Ammon's horn (tissue), 1 donor: ENCODE results near the gene AIFM3.
"Not testable (repeated sequence)": the region's sequence is repeated elsewhere in the genome, so short reads cannot be mapped to it uniquely, and the experiment has no call there.

Experiments used
- DNase-seq: peaks from one replicate; pipeline ENCODE4 v3.0.0-alpha.2; 2016; ENCODE audit warnings: low spot score

Gene AIFM3

DNA sequence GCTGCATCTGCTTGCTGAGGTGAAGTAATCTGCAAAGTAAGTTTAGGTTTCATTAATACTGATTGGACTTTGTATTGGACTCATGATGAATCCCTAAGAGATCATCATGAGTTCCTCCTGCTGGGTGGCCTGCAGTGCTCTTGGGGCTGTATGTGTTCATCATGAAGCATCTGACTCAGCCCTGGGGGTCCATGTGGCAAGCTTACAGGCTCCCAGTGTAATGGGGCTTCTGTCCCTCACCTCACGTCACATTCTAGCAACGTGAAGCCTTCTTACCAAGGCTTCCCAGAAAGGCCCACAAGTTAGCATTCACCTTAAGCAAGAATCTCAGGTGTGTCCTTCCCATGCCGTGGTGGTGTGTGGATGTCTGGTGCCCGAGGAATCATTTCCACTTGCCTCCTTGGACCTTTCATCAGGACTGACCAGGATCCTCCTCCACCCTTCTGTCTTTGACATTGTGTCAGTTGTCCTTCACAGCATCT lies 26.1 kb upstream of the AIFM3 start:
- DNase-seq, result no peak

DNA sequence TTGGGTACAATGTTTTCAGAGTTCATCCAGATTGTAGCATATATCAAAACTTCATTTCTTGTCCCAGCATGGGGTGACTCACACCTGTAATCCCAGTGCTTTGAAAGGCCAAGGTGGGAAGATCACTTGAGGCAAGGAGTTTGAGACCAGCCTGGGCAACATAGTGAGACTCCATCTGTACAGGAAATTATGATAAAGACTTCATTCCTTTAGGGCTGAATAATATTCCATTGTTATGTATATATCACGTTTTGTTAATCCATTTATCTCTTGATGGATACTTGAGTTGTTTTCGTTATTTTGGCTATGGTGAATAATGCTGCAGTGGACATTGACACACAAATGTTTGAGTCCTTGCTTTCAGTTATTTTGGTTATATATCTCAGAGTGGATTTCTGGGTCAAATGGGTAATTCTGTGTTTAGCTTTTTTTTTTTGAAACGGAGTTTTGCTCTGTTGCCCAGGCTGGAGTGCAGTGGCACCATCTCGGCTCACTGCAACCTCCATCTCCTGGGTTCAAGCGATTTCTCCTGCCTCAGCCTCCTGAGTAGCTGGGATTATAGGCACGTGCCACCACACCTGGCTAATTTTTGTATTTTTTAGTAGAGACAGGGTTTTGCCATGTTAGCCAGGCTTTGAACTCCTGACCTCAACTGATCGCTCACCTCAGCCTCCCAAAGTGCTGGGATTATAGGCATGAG lies 24.7 kb upstream of the AIFM3 start:
- not testable (repeated sequence) for DNase-seq

DNA sequence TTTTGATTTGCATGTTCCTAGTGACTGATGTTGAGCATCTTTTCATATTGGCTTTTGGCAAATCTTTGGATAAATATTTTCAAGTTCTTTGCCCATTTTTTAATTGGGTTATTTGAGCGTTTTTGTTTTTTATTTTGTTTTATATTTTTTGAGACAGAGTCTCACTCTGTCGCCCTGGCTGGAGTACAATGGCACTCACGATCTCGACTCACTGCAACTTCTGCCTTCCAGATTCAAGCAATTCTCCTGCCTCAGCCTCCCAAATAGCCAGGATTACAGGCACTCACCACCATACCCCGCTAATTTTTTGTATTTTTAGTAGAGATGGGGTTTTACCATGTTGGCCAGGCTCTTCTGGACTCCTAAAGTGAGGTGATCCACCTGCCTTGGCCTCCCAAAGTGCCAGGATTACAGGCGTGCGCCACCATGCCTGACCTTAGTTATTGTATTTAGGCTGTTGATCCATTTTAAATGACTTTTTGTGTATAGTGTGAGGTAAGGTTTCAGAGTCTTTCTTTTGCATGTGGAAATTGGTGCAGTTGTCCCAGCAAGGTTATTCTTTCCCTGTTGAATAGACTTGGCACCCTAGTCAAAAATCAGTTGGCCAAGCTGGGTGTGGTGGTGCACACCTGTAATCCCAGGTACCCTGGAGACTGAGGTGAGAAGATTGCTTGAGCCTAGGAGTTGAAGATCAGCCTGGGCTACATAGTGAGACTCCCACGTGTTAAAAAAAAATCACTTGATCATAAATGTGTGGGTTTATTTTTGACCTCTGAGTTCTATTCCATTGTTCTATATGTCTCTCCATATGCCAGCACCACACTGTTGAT lies 23.7 kb upstream of the AIFM3 start:
- no peak for DNase-seq

DNA sequence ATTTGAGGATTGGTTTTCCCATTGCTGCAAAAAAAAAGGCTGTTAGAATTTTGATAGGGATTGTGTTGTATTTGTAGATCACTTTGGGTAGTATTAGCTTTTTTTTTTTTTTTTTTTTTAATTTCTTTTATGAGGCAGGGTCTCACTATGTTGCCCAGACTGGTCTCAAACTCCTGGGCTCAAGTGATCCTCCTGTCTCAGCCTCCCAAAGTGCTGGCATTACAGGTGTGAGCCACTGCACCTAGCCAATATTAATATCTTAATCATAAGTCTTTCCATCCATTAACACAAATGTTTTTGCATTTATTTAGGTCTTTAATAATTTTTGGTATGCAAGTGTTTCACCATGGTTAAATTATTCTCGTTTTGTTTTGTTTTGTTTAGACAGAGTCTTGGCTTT lies 23.0 kb upstream of the AIFM3 start:
- no peak for DNase-seq

DNA sequence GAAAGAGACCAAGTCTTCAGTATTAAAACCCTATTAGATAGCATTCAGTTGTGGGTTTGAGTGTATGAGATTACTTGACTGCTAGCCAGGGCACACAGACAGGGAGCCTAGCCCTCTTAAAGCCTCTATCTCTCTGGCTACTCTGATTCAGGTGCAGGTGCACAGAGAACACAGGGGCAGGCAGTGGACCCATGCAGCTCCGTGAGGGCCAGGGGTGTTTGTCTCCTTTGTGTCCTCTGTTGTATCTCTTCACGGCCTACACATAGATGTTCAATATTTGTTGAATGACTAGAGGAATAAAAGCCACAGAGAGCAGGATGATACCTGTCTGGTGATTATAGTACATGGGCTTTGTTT lies 21.5 kb upstream of the AIFM3 start:
- DNase-seq, result no peak

DNA sequence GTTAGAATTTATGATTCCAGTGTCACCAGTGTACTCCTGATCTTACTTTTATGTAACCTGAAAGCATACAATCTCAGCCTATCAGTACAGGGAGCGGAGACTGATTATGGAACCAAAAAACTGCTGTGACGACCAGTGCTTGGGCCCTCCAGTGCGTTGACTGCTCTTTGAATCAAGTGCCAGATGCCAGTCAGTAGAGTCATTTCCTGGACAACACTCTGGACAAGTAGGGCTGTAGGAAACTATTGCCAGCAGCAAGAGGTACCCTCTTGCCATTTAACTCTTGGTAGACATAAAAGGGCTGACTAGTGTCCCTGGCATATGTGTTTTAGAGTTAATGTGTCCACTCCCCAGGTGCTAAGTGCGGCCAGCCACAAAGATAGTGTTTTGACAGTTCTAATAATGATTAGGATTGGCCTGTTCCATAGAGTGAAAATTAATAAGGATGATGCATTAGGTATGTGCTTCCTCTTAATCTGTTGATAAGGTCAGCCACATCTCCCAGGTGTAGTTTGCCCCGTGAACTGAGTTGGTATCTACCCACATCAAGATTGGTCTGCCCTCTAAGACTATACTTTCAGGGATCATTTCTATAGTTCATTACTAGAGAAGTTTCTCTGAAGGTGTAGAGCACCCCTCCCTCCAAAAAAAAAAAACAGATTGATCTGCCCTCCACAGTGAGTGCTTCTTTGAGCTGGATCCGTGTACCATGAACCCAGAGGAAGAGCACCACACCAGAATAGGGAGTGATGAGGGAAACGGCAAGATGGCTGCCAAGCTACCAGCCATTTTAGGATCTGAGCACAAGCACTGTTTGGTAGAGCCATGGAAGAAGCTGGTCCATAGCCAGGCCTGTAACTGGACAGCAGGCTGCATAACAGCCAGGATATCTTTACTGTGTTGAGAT lies 20.7 kb upstream of the AIFM3 start:
- DNase-seq, result no peak

DNA sequence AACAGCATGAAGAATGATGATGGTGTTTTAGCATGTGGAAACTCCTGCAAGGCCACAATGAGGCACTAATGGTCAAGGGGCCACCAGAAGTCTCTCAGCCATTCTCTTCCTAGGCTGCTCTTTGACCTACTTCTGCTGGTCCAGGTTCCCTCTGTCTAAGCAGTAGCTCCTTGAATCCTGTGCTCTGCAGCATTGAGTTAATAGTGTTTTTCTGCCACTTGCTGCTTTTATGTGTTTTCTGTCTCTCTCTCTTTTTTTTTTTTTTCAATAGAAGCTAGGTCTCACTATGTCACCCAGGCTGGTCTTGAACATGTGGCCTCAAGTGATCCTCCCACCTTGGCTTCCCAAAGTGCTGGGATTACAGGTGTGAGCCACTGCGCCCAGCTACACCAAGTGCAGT lies 20.1 kb upstream of the AIFM3 start:
- no peak for DNase-seq

DNA sequence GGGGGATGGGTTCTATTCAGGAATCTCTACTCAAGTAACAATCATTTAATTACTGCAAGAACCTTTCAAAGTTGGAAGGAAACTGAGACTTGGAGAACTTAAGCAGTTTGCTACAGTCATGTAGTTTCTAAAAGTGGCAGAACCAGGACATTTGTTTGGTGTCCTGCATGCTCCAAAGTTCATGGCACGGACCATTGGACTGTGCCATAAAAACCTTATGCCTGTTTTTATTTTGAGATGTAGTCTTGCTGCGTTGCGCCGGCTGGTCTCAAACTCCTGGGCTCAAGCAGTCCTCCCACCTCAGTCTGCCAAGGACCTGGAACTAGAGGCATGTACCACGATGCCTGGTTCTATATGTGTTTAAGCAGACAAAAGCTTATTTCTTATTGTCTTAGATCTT lies 18.6 kb upstream of the AIFM3 start:
- DNase-seq, result no peak

DNA sequence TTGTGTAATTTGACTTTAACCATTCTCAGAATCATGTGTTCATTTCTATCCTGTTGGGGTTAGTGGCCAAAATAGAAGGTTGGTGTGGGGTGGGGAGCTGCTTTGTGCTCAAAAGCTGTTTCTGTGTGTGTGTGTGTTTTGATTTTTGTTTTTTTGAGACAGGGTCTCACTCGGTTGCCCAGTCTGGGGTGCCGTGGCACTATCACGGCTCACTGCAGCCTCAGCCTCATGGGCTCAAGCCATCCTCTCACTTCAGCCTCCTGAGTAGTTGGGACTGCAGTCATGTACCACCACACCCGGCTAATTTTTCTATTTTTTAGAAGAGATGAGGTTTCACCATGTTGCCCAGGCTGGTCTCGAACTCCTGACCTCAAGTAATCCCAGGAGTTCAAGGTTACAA lies 18.1 kb upstream of the AIFM3 start:
- no peak for DNase-seq

DNA sequence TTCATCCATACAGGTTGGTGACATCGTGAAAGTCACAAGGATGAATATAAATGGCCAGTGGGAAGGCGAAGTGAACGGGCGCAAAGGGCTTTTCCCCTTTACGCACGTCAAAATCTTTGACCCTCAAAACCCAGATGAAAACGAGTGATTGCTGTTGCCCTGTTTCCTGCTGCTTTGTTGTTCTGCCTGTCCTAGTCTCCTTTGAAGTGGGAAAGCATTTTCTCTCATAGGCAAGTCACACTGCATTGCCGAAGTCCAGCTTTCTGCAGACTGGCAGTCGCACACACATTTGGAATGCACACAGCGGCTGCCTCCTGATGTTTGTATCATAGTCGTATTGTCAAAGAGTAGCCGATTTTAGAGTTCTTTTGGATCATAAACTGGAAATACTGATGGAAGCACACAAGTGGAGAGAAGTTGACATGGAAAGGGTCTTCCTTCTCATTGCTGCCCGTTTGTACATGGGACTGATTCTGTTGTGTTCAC lies 17.3 kb upstream of the AIFM3 start:
- DNase-seq, result no peak

DNA sequence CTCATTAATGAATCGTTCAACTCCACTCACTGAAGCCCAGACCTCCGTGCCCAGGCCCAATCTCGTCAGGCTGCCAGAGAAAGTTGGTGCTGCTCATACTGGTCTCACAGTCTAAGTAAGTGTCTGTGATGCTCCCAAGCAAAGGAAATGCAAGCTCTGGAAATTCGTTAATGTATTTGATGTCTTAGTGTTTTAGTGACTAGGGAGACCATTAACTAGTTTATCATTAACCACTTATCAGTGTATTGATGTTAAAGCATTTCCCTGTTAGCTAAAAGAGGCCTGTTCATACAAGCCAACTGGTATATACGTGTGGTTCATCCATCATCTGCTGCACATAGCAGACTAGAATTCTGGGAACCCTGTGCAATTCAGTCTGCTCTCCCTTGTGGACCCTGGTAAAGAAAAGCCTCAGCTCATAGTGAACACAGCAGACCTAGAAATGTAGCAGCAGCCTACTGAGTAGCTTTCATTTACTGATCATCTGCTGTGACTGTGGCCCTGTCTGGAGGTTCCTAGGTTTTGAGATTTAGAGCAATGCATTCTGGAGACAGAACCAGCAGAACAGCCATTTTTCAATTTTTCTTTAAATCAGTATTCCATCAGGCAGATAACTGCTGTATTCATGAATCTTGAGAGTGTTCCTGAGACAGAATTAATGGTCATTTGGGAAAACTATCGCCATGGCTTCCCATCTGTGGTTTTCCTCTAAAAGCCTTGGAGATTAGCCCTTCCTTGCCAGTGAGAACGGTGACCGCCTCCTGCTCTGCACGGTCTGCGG lies 15.7 kb upstream of the AIFM3 start:
- DNase-seq, result no peak

DNA sequence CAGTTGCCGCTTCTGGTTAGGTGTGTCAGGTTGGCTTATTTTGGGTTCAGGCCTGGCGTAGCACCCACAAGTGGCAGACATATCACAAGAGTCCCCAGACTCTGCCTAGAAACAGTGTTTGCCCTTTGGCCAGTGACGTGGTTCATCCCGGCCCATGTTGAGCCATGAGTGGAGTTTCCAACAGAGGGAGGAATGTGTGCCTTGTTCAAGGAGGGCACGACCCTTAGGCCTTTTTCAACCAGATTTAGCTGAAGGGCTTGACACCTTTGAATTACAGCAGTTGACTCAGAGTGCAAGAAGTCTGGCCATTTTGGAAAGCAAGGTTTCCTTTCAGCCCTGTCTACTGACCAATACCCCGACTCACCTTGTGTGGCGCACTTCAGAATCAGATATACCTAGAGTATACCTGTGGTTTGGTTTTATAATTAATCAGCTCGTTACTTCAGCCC lies 15.1 kb upstream of the AIFM3 start:
- DNase-seq, result no peak

DNA sequence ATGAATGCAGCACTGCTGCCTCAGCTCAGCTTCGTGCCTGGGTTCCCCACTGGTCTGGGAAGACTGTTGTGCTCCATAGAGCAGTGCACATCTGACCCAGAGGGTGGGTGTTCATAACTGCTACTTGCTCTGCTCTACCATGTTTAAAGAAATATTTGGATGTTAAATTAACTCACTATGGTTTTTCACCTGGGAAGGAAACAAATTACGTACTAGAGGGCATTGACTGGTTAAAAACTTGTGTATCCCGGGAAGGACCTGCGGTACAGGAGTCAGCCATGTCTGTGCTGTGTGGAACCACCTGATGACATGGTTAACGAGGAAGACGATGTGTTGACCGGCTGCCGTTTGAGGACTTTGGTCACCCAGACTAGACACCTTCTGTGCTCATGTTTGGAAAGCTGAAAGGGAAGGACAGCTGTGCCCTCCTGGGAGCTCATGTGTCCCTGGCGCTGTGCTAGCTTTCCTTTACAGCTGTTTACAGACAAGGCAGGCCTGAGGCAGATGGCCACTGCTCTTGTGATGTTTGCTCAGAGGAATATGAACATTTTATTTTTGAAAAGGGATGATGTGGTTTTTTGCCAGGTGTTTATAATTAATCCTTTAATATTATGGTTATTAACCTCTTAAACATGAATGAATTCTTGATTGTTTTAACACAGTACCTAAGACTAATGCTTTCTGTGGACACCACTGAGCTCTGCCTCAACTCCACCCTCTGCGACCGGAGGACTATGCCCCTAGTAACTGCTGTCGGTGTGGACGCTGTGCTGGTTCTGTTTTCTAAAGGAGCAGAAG lies 14.3 kb upstream of the AIFM3 start:
- DNase-seq, result no peak

DNA sequence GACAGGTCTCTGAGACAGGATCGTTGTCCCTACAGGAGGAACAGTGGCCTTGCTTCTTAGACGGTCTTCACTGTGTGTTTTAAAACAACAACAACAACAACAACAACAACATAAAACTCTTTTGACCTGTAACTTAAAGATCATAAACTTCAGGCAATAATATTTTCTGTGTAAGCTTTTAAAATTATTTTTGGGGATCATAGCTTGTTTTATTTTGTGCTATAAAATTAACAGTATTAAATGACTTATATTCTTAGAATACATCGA lies 13.8 kb upstream of the AIFM3 start:
- no peak for DNase-seq

DNA sequence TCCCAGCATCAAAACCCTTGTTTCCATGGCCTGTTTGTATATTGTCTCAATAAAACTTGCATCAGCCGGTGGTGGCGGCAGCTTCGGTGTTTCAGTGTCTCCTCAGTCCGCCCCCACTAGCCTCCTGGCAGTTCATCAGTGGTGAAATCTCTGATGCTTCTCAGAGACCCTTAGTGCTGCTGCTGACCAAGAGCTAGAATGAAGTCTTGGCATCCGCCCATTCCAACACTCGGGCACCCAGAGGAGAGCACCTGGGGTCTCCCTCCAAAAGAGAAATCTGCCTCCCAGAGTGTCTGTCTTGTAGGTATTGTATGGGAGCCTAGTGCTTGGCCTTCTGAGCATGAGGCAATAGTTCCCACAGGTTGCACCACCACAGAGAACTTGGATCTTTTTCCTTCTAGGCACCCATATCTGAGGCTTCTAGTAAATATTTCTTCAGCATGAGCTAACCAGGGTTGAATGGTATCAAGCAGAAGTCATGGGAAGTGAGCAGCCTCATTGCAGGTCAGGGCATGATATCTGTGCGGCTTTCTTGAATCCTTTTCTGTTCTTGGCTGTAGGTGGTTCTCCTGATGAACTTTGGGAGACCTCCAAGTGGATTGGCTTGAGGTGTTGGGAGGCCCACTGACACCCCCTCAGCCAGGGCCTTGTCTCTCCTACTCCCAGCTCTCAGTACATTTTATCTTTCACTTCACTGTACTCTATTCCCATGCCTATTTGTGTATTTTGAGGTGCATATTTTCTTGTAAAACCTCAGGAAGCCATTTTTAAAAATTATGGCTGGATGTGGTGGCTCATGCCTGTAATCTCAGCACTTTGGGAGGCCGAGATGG lies 13.2 kb upstream of the AIFM3 start:
- no peak for DNase-seq

DNA sequence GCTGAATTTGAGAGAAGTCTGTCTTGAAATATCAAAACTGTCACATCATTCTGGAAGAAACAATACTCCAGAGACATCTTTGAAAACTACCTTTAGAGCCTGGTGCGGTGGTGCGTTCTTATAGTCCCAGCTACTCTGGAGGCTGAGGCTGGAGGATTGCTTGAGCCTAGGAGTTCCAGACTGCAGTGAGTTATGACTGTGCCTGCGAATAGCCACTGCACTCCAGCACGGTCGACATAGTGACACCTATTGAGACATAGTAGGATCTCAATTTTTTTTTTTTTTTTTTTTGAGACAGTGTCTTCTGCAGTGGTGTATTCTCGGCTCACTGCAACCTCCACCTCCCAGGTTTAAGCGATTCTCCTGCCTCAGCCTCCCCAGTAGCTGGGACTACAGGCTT lies 11.5 kb upstream of the AIFM3 start:
- DNase-seq, result no peak

DNA sequence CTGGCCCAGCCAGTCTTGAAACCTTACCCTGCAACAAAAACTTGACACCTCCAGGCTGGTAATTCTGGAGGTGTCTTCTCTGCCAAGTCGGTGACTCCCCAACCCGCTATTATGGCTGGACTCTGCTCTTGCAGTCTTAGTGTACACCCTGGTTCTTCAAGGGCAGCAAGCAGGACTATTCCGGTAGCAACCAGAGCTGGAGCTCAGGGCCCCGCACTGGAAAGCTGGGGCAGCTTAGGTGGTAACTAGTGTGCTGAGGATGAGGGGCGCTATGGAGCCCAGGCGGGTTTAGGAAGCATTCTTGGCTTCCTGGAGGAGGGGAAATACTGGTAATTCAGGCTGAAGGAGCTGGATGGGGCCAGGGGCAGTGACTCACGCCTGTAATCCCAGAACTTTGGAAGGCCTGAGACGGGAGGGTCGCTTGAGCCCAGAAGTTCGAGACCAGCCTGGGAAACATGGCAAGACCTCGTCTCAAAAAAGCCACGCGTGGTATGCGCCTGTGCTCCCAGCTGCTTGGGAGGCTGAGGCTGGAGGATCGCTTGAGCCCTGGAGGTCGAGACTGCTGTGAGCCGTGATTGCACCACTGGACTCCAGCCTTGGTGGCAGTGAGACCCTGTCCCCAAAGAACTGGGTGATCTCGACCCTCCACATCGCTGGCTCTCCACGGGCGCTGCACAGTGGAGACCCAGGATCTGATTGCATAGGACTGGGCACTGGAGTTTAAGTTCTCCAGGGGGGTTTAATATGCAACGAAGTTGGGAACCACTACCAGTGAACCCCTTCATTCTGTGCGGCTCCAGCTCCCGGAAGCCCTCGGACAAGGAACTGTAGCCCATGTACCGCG lies 10.6 kb upstream of the AIFM3 start:
- DNase-seq, result no peak

DNA sequence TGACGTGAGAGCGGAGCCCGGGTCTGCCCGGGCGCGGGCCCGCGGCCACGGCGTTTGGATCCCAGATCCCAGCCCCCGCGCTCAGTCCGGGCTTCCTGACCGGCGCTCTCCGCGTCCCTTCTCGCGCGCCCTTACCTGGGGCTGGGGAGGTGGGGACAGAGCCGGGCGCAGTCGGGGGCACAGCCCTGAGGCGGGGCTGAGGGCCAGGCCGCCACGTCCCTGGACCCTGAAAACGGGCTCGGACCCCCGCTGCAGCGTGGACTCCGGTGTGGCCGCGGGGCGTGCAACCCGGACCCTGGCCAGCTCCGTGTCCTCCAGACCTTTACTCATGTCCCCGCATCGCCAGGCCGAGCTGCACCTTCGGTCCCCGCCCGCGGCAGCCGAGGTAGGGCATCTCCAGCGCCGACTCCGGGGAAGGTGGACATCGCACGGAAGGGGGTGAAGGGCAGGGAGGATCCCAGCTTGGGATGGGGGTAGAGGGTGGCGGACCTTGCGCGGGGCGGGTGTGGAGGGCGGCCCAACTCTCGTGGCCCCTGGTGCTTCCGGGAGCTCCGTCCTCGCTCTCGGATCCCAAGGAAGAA lies 9.9 kb upstream of the AIFM3 start:
- DNase-seq, result no peak
